GM21723 (cell line): ENCODE data around the gene ARHGAP4.

Experiments used
- ATAC-seq: cut with Tn5 transposase; IDR thresholded peaks from one replicate; pipeline ENCODE4 v1.9.1; 2021; ENCODE audit warnings: mild to moderate bottlenecking, moderate library complexity; ENCODE audit not compliant: unreplicated experiment

The ARHGAP4 gene

GRCh38 chrX:153964105-153964504, 38.0 kb upstream of the ARHGAP4 start:
- no peak for ATAC-seq

GRCh38 chrX:153963546-153963945, 37.5 kb upstream of the ARHGAP4 start:
- no peak for ATAC-seq

GRCh38 chrX:153961292-153961691, 35.2 kb upstream of the ARHGAP4 start:
- no peak for ATAC-seq

- ATAC-seq: no peak
Observed at GRCh38 chrX:153960786-153961185, 34.7 kb upstream of the ARHGAP4 start.

GRCh38 chrX:153960077-153960476, 34.0 kb upstream of the ARHGAP4 start:
- ATAC-seq: no peak

- ATAC-seq: no peak
Observed at GRCh38 chrX:153959649-153960048, 33.6 kb upstream of the ARHGAP4 start.

- ATAC-seq: no peak
Observed at GRCh38 chrX:153958605-153959004, 32.5 kb upstream of the ARHGAP4 start.

DNA sequence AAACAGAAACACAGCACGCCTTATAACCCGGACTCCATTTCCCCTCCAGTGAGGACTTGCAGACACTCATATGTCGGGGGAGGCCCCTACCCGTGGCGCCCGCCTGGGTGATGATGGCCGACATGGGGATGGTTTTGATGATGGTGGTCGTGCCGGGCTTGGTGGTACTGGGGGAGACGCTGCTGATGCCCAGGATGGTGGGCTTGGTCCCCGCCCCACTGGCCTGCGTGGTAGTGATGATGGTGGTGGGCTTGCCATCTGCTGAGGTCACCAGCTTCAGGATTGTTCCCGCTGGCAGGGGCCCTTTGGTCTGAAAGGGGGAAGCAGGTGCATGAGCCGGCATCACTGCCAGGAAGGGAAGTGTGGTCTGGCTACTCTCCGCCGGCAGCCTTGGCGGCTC, 31.2 kb upstream of the ARHGAP4 start:
- no peak for ATAC-seq

DNA sequence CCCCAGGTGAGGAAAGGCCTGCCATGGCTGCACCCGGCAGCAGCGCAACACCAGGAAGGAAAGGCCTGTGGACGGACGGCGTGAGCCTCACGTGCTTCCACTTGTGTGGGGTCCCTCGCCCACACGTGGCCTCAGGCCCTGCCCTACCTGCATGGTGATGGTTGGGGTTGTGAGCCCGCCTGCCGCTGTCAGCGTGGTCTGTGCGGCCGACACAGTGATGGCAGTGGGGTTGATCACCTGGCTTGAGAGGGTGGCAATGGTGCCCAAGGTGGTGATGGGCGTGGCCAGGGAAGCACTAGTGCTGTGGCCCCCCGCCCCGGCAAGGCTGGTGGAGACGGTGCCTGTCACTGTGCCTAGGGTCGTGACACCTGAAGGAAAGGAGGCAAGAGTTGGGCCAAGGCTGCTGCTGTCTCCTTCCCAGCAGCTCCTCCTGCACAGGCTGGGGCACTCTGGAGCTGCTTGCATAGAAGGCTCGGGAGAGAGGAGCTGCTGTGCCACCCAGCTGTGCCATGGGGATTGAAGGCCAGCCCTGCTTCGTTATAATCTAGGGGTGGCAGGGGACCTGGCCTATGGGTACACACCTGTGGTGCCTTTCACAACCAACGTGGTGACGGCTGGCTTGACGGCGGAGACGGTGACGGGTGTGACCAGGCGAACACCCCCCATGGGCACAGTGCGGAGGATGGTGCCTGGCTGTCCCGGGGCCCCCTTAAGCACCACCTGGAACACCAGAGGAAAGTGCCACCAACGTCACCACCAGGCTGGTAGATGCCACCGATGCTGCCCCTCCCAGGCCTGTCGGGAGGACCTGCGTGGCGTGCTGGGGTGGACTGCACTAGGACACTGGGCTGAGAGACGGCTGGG, 30.2 kb upstream of the ARHGAP4 start:
- no peak for ATAC-seq

DNA sequence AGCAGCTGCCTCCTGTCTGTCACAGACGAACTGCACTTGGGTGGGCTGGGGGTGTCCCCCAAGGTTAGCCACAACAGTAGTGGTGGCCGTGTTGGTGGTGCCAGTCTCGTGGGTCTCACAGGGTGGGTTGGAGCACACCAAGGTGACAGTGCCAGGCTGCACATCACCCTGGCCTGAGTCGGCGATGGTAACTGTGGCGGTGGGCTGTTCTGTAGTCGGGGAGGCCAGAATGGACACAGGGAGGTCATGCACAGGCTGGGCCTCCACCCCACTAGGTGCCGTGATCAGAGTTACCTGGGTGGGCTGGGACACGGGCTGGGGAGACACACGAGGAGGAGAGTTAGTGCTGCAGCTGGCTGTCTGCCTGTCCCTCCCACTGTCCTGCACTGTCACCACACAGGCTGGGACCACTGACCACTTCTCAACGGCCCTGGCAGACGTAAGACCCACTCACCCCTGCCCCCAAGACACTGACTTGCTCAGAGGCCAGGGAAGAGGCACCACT, 29.2 kb upstream of the ARHGAP4 start:
- no peak for ATAC-seq

- ATAC-seq: no peak
Observed at GRCh38 chrX:153954558-153955227, 28.6 kb upstream of the ARHGAP4 start.

GRCh38 chrX:153953892-153954557, 28.0 kb upstream of the ARHGAP4 start:
- ATAC-seq: no peak

- peak; percentile 64 for ATAC-seq
Observed at GRCh38 chrX:153953342-153953830, 27.3 kb upstream of the ARHGAP4 start.

DNA sequence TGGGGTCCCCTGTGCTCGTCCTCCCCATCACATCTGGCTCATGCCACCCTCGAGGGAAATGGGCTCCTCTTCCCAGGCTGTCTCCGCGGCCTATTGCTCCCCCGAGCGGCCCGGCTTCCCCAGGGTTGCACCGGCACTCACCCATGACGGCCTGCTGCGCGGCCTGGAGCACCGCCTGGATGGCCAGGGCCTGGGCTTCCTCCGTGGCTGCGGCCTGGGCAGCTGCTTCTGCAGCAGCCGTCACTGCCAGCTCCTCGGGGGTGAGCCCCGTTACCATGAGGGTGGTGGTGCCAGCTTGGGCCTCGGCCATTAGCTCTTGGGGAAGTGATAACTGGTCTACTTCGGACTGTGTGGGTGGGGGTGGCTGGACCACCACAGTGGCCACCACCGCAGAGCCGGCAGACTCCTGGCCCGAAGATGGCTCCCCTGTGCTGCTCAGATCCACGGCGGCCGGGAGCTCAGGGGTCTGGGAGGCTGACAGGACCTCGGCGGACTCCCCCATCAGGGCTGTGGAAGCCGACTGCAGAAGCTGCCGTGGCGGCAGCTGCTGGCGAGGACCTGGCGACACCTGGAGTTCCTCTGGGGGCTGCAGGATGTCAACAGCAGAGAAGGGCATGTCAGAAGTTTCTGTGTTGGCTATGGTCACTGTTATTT, 26.4 kb upstream of the ARHGAP4 start:
- ATAC-seq: no peak

GRCh38 chrX:153951683-153952372, 25.8 kb upstream of the ARHGAP4 start:
- ATAC-seq: no peak

GRCh38 chrX:153950127-153950526, 24.1 kb upstream of the ARHGAP4 start:
- ATAC-seq: no peak

DNA sequence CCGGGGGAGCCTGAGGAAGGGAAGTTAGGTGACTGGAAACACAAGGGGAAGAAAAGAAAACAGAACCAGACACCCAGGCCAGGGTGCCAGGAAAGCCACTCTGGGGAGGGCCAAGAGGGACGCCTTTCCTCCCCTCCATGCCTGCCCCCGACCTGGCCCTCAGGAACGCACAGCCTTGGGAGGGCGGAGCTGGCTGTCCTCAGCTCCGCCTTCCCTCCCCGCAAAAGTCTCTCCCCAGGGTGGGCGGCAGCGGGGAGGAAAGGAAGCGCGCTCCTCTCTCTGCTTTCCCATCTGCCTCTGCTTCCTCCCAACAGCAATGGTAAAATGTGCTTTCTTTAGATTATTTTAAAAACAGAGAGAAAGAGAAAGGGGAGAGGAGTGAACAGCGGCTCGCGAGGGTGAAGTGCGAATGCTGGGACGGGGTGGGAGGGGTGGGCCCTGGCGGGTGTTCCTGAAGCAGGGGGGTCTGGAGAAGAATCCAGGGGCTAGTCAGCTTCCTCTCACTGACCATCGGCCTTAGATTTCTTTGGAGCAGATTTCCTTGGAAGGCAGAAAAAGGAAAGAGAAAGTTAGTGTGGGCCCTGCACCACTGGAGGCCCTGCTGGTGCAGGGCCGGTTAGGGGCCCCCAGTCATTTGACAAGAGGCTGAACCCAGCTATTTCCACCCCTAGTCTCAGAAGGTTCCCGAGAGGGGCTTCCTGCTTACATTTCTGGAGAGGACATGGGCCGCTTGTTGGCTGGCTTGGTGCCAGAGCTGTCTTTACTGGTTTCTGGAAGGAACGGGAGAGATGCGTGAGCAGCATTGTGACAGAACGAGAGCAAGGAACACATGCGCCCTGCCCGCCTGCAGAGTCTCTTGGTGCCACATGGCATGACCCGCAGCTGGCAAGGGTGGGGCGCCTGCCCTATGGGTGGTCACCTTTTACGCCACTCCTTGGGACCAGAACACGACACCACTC, 23.1 kb upstream of the ARHGAP4 start:
- ATAC-seq: no peak

GRCh38 chrX:153948002-153948466, 22.0 kb upstream of the ARHGAP4 start:
- no peak for ATAC-seq
